Adipose tissue (tissue), 3 donors: ENCODE data around the gene DOCK1. TPM values are rescaled to one million over a fixed set of nuclear protein-coding genes. Genes with fewer than 3 reads are reported as not detected.

Source experiments
- H3K27ac ChIP-seq: one replicate; pipeline ENCODE4 v1.5.1; 2013; ENCODE audit warnings: low read depth, low read length
- WGBS, 3 donors: extraction: QIAGEN DNeasy Blood & Tissue Kit; methylation state at CpG; one replicate each; pipeline ENCODE4 v1.1.7; 2013; 5-methylcytosine and 5-hydroxymethylcytosine counted together
- polyA plus RNA-seq, 3 donors: library from polyadenylated mRNA; stranded (reverse); fragments of 200-250 nt; gene quantifications; one replicate each; pipeline ENCODE4 v1.2.3, GENCODE V29; 2013
- donor health status: healthy with polysubstance abuse.
- donor health status: Bipolar disorder and iron deficiency.
- donor health status: healthy.

Gene DOCK1
- polyA plus RNA-seq, 3 donors = 9.5 to 21.6 (median 21.5) TPM

- 94 to 99% (median 95%) methylated on average over 4 of the region's 4 CpGs for WGBS, 3 donors
- H3K27ac ChIP-seq = no peak overlapping the region
Observed at GRCh38 chr10:127351542-127351941, 446.3 kb downstream of the DOCK1 start.

- WGBS, 3 donors = 86 to 90% (median 89%) methylated on average over 13 of the region's 13 CpGs
- H3K27ac ChIP-seq = no peak overlapping the region
Observed at GRCh38 chr10:127353544-127353943, 448.3 kb downstream of the DOCK1 start.

- 66 to 73% (median 70%) methylated on average over 7 of the region's 7 CpGs for WGBS, 3 donors
- no peak overlapping the region for H3K27ac ChIP-seq
Observed at GRCh38 chr10:127354255-127354654, 449.0 kb downstream of the DOCK1 start.

- WGBS, 3 donors = 73 to 88% (median 83%) methylated on average over 1 of the region's 1 CpG
- H3K27ac ChIP-seq = no peak overlapping the region
Observed at GRCh38 chr10:127354992-127355391, 449.8 kb downstream of the DOCK1 start.

GRCh38 chr10:127356360-127356759, 451.1 kb downstream of the DOCK1 start:
- 75 to 90% (median 83%) methylated on average over 6 of the region's 6 CpGs for WGBS, 3 donors
- no peak overlapping the region for H3K27ac ChIP-seq

GRCh38 chr10:127357265-127357664, 452.0 kb downstream of the DOCK1 start:
- no peak overlapping the region for H3K27ac ChIP-seq
- 91 to 95% (median 92%) methylated on average over 6 of the region's 6 CpGs for WGBS, 3 donors

- WGBS, 3 donors = 83 to 91% (median 90%) methylated on average over 9 of the region's 9 CpGs
- no peak overlapping the region for H3K27ac ChIP-seq
Observed at GRCh38 chr10:127358337-127358736, 453.1 kb downstream of the DOCK1 start.

- WGBS, 3 donors = 85 to 91% (median 86%) methylated on average over 11 of the region's 11 CpGs
- H3K27ac ChIP-seq = no peak overlapping the region
Observed at GRCh38 chr10:127364034-127364433, 458.8 kb downstream of the DOCK1 start.

GRCh38 chr10:127368101-127368500, 462.9 kb downstream of the DOCK1 start:
- WGBS, 3 donors = 88 to 95% (median 90%) methylated on average over 5 of the region's 5 CpGs
- no peak overlapping the region for H3K27ac ChIP-seq

GRCh38 chr10:127368929-127369328, 463.7 kb downstream of the DOCK1 start:
- no peak overlapping the region for H3K27ac ChIP-seq
- WGBS, 3 donors = 87 to 95% (median 94%) methylated on average over 4 of the region's 4 CpGs

GRCh38 chr10:127370601-127371000, 465.4 kb downstream of the DOCK1 start:
- 94 to 96% (median 95%) methylated on average over 7 of the region's 7 CpGs for WGBS, 3 donors
- no peak overlapping the region for H3K27ac ChIP-seq

GRCh38 chr10:127372361-127372760, 467.1 kb downstream of the DOCK1 start:
- no peak overlapping the region for H3K27ac ChIP-seq
- whole genome bisulfite sequencing, 3 donors = 86 to 91% (median 87%) methylated on average over 3 of the region's 3 CpGs

GRCh38 chr10:127374074-127374680, 468.9 kb downstream of the DOCK1 start:
- H3K27ac ChIP-seq = no peak overlapping the region
- WGBS, 3 donors = 94% methylated on average over 20 of the region's 20 CpGs

- 89 to 93% (median 93%) methylated on average over 5 of the region's 5 CpGs for WGBS, 3 donors
- H3K27ac ChIP-seq = no peak overlapping the region
Observed at GRCh38 chr10:127374901-127375300, 469.7 kb downstream of the DOCK1 start.

GRCh38 chr10:127375461-127375860, 470.2 kb downstream of the DOCK1 start:
- 83 to 87% (median 87%) methylated on average over 3 of the region's 3 CpGs for WGBS, 3 donors
- H3K27ac ChIP-seq = no peak overlapping the region

- H3K27ac ChIP-seq = no peak overlapping the region
- WGBS, 3 donors = 94 to 98% (median 95%) methylated on average over 2 of the region's 2 CpGs
Observed at GRCh38 chr10:127376071-127376470, 470.8 kb downstream of the DOCK1 start.

- WGBS, 3 donors = 95 to 97% (median 96%) methylated on average over 5 of the region's 5 CpGs
- no peak overlapping the region for H3K27ac ChIP-seq
Observed at GRCh38 chr10:127378628-127379027, 473.4 kb downstream of the DOCK1 start.

GRCh38 chr10:127384532-127384931, 479.3 kb downstream of the DOCK1 start:
- no peak overlapping the region for H3K27ac ChIP-seq
- WGBS, 3 donors = 85 to 97% (median 95%) methylated on average over 18 of the region's 18 CpGs

GRCh38 chr10:127385066-127385465, 479.8 kb downstream of the DOCK1 start:
- H3K27ac ChIP-seq = no peak overlapping the region
- 89 to 96% (median 91%) methylated on average over 3 of the region's 3 CpGs for WGBS, 3 donors

GRCh38 chr10:127386606-127387327, 481.5 kb downstream of the DOCK1 start:
- H3K27ac ChIP-seq = no peak overlapping the region
- WGBS, 3 donors = 85 to 93% (median 88%) methylated on average over 17 of the region's 17 CpGs
